GM10266 (cell line): ENCODE results near the gene PARM1.

Experiments used
- DNase-seq: peaks from one replicate; pipeline ENCODE4 v3.0.0; 2012; ENCODE audit errors: extremely low spot score
- CTCF ChIP-seq: IDR thresholded peaks from 2 replicates; pipeline ENCODE4 v1.5.1; 2012; ENCODE audit warnings: mild to moderate bottlenecking, low read depth; ENCODE audit not compliant: control insufficient read depth, insufficient read depth; ENCODE audit errors: missing control alignments

Gene PARM1

GRCh38 chr4:75071317-75071716, 138.4 kb downstream of the PARM1 start:
- no peak for DNase-seq
- no peak for TF ChIP-seq CTCF

DNA sequence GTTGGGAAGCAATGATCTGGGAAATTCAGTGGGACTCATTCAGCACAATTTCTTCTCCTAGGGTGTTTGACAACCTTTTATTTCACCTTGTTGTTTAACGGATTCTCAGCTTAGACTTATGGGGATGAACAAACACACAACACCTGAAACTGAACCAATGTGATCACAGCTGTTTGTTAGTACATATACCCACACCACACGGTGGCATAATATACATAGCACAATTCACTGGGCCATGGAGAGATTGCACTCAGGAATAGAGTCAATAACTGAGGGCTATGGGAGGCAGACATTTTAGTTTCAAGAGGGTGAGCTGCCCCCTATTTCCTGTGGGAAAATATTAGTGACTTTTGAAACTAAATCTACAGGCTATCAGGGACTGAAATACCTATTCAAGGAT, 148.0 kb downstream of the PARM1 start:
- TF ChIP-seq CTCF: no peak
- no peak for DNase-seq

DNA sequence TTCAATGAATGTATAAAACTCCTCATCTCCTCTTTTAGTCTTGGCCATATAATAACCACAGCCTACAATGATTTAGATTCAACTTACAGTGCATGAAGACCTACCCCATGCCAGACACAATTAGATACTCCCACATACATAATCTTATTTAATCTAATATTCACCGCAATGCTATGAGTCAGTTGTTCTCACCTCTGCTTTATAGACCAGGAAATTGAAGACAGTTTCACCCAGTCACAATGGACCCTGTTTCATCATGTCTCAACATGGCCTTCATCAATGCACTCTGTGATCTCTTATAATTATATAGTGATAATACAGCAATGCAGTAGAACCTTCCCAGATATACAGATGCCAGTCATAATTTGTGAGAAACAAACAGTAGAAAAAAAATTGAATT, 148.6 kb downstream of the PARM1 start:
- no peak for DNase-seq
- no peak for TF ChIP-seq CTCF

DNA sequence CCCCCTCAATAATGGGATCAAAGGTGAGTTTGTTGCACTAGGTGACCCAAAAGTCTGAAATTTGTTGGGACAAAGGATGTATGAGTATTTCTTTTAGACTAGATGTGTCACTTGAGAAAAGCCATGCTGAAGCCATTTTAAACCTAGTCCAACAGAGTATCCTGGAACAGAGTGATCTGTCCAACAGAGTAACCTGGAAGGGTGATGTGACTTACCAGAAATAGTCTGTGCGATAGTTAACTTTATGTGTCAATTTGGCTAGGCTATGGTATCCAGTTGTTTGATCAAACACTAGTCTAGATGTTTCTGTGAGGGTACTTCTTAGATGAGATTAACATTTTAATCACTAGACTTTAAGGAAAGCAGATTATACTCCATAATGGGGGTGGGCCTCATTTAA, 154.5 kb downstream of the PARM1 start:
- no peak for TF ChIP-seq CTCF
- DNase-seq: no peak

DNA sequence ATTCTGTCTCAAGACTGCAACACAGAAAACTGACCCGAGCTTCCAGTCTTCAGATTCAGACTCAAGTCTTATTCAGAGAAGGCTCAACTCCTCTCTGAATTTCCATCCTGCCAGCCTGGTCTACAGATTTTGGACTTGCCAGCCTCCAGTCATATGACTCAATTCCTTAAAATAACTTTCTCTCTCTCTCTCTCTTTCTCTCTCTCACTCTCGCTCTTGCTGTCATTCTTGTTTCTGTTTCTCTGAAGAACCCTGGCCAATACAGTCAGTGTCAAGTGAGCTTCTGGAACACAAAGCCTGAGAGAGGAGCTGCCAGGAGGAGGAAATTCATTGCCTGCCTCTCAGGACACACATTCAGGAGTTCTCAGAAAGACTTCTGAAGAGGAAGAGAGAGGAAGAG, 154.9 kb downstream of the PARM1 start:
- no peak for TF ChIP-seq CTCF
- no peak for DNase-seq

GRCh38 chr4:75089206-75089605, 156.3 kb downstream of the PARM1 start:
- no peak for TF ChIP-seq CTCF
- no peak for DNase-seq

- TF ChIP-seq CTCF: no peak
Measured at GRCh38 chr4:75099321-75099720, 166.4 kb downstream of the PARM1 start.

More at GRCh38 chr4:75099321-75099720, 166.4 kb downstream of the PARM1 start:
- peak; percentile 38 for DNase-seq
